Liver (tissue), 9 donors: ENCODE data around the gene ISM1. TPM values are rescaled to one million over a fixed set of nuclear protein-coding genes. Genes with fewer than 3 reads are reported as not detected.

Source experiments
- DNase-seq: peaks from one replicate; pipeline ENCODE4 v3.0.0-alpha.2; 2017; ENCODE audit warnings: low spot score
- H3K27ac ChIP-seq, 2 donors: one replicate each; pipeline ENCODE4 v1.7.0; 2013; ENCODE audit warnings: inconsistent platforms in 2 of 2, low read length in 2 of 2, control low read depth in 1 of 2, low read depth in 1 of 2, mild to moderate bottlenecking in 1 of 2
- H3K27me3 ChIP-seq, 4 donors: one replicate each; pipeline versions ENCODE4 v1.6.1 to v1.7.0; 2013; ENCODE audit warnings: low read length in 3 of 4, inconsistent platforms in 1 of 4, mild to moderate bottlenecking in 1 of 4, moderate library complexity in 1 of 4; ENCODE audit not compliant: control insufficient read depth in 4 of 4, insufficient read depth in 4 of 4
- H3K36me3 ChIP-seq, 4 donors: one replicate each; pipeline versions ENCODE4 v1.6.1 to v1.7.0; 2013; ENCODE audit warnings: low read length in 3 of 4, mild to moderate bottlenecking in 3 of 4, low read depth in 1 of 4, moderate library complexity in 1 of 4; ENCODE audit not compliant: control insufficient read depth in 4 of 4, insufficient read depth in 3 of 4
- H3K4me1 ChIP-seq, 4 donors: one replicate each; pipeline versions ENCODE4 v1.6.1 to v1.7.0; 2013; ENCODE audit warnings: low read length in 3 of 4, mild to moderate bottlenecking in 3 of 4, moderate library complexity in 1 of 4; ENCODE audit not compliant: control insufficient read depth in 4 of 4, insufficient read depth in 4 of 4
- H3K4me3 ChIP-seq, 3 donors: one replicate each; pipeline versions ENCODE4 v1.6.1 to v1.7.0; 2013; ENCODE audit warnings: low read length in 3 of 3, control low read depth in 1 of 3, low read depth in 1 of 3, mild to moderate bottlenecking in 1 of 3
- H3K9ac ChIP-seq, 2 donors: one replicate each; pipeline ENCODE4 v1.7.0; 2013; ENCODE audit warnings: low read length in 2 of 2, mild to moderate bottlenecking in 2 of 2, moderate library complexity in 2 of 2, control low read depth in 1 of 2, low read depth in 1 of 2
- H3K9me3 ChIP-seq, 4 donors: one replicate each; pipeline versions ENCODE4 v1.6.1 to v1.7.0; 2013; ENCODE audit warnings: low read length in 3 of 4; ENCODE audit not compliant: control insufficient read depth in 4 of 4
- ATF3 ChIP-seq: IDR thresholded peaks from 2 replicates; pipeline ENCODE4 v1.6.1; 2016; ENCODE audit warnings: antibody characterized with exemption
- CTCF ChIP-seq: fragments of 150-350 bp; IDR thresholded peaks from 2 replicates; pipeline ENCODE4 v1.5.1; 2017; ENCODE audit warnings: improper control_type of control experiment, low read depth, low read length; ENCODE audit not compliant: missing input control
- EGR1 ChIP-seq, 2 donors: IDR thresholded peaks; 2 replicates each; pipeline ENCODE4 v1.6.1; 2016 to 2018; ENCODE audit warnings: antibody characterized with exemption in 2 of 2, low read depth in 2 of 2
- FOXA1 ChIP-seq: IDR thresholded peaks from 2 replicates; pipeline ENCODE4 v1.6.1; 2016; ENCODE audit warnings: antibody characterized with exemption
- FOXA2 ChIP-seq: IDR thresholded peaks from 2 replicates; pipeline ENCODE4 v1.6.1; 2016; ENCODE audit warnings: antibody characterized with exemption
- GABPA ChIP-seq, 2 donors: IDR thresholded peaks in 1 of 2; conservative IDR thresholded peaks in 1 of 2; 2 replicates each; pipeline ENCODE4 v1.6.1; 2016; ENCODE audit warnings: antibody characterized with exemption in 2 of 2, mild to moderate bottlenecking in 1 of 2, moderate library complexity in 1 of 2
- HNF4A ChIP-seq, 2 donors: conservative IDR thresholded peaks; 2 replicates each; pipeline ENCODE4 v1.6.1; 2016; ENCODE audit warnings: antibody characterized with exemption in 2 of 2, mild to moderate bottlenecking in 2 of 2
- HNF4G ChIP-seq: IDR thresholded peaks from 2 replicates; pipeline ENCODE4 v1.6.1; 2016; ENCODE audit warnings: antibody characterized with exemption
- JUND ChIP-seq, 2 donors: IDR thresholded peaks; 2 replicates each; pipeline ENCODE4 v1.6.1; 2016; ENCODE audit warnings: antibody characterized with exemption in 2 of 2
- MAX ChIP-seq: IDR thresholded peaks from 2 replicates; pipeline ENCODE4 v1.6.1; 2016; ENCODE audit warnings: antibody characterized with exemption
- NR2F2 ChIP-seq: IDR thresholded peaks from 2 replicates; pipeline ENCODE4 v1.6.1; 2016; ENCODE audit warnings: antibody characterized with exemption
- RAD21 ChIP-seq, 2 donors: IDR thresholded peaks; 2 replicates each; pipeline ENCODE4 v1.6.1; 2016; ENCODE audit warnings: antibody characterized with exemption in 2 of 2, mild to moderate bottlenecking in 2 of 2
- REST ChIP-seq: IDR thresholded peaks from 2 replicates; pipeline ENCODE4 v1.6.1; 2016; ENCODE audit warnings: antibody characterized with exemption, mild to moderate bottlenecking
- RXRA ChIP-seq, 2 donors: IDR thresholded peaks; 2 replicates each; pipeline ENCODE4 v1.6.1; 2017 to 2018; ENCODE audit warnings: antibody characterized with exemption in 2 of 2, mild to moderate bottlenecking in 1 of 2
- SP1 ChIP-seq: IDR thresholded peaks from 2 replicates; pipeline ENCODE4 v1.6.1; 2018; ENCODE audit warnings: antibody characterized with exemption, mild to moderate bottlenecking
- TAF1 ChIP-seq: conservative IDR thresholded peaks from 2 replicates; pipeline ENCODE4 v1.6.1; 2016; ENCODE audit warnings: antibody characterized with exemption, mild to moderate bottlenecking
- YY1 ChIP-seq: IDR thresholded peaks from 2 replicates; pipeline ENCODE4 v1.6.1; 2016; ENCODE audit warnings: antibody characterized with exemption, mild to moderate bottlenecking
- ZBTB33 ChIP-seq: IDR thresholded peaks from 2 replicates; pipeline ENCODE4 v1.6.1; 2016; ENCODE audit warnings: antibody characterized with exemption
- WGBS: extraction: QIAGEN DNeasy Blood & Tissue Kit; methylation state at CpG from one replicate; pipeline ENCODE4 v1.1.7; 2013; 5-methylcytosine and 5-hydroxymethylcytosine counted together
- polyA plus RNA-seq, 2 donors: library from polyadenylated mRNA; stranded (reverse) in 1 of 2; unstranded in 1 of 2; fragments of 200-250 nt in 1 of 2; fragments of >200 nt in 1 of 2; fragmentation: Nextera tagmentation in 1 of 2; extraction: Ambion mirVana in 1 of 2; gene quantifications; one replicate each; pipeline versions ENCODE4 v1.2.1 to v1.2.3, GENCODE V29; 2013 to 2015
- total RNA-seq, 2 donors: library from RNA; depleted of rRNA; stranded (reverse); fragments of >200 nt; gene quantifications; one replicate each; pipeline ENCODE4 v1.2.3, GENCODE V29; 2014
- donor health status: healthy.
- donor health status: healthy.
- donor health status: healthy.
- donor health status: healthy.
- donor health status: healthy.

Gene ISM1
- total and polyA plus RNA-seq, 4 donors = 0.82 to 6.4 (median 1.2) TPM; not detected in 1

- Histone ChIP-seq H3K27ac (no peak overlapping the region), H3K27me3 (no peaks in the 10 kb centered on the region), H3K9me3 (no peaks in the 10 kb centered on the region), H3K9ac (no peak overlapping the region), H3K4me3 (no peak overlapping the region), H3K36me3 (no peaks in the 10 kb centered on the region), H3K4me1 (peaks cover 3 to 16% (median 13%) of the 10 kb centered on the region in 4 donors)
- no peak for TF ChIP-seq YY1
- no peak for TF ChIP-seq FOXA2
- TF ChIP-seq EGR1 (IDR thresholded peaks at IDR 0.05; ENCODE audit: low read depth in 2 of 2) = no peak
- no peak for TF ChIP-seq GABPA (IDR thresholded peaks at IDR 0.05 in 1 of 2, conservative IDR thresholded peaks at IDR 0.05 in 1 of 2)
- no peak for TF ChIP-seq RXRA (IDR thresholded peaks at IDR 0.05)
- 99% methylated on average over 1 of the region's 1 CpG for WGBS
- DNase-seq = no peak
Observed at GRCh38 chr20:13213335-13213734, 7.7 kb upstream of the ISM1 start.

GRCh38 chr20:13216533-13216932, 4.5 kb upstream of the ISM1 start:
- 10% methylated on average over 1 of the region's 1 CpG for WGBS
- no peak overlapping the region for H3K4me3 ChIP-seq
- peak overlapping the region in 1 of 2 donors; percentile 73 for H3K27ac ChIP-seq
- TF ChIP-seq YY1 = no peak
- no peak for TF ChIP-seq ATF3
- no peak for TF ChIP-seq EGR1 (IDR thresholded peaks at IDR 0.05; ENCODE audit: low read depth in 2 of 2)
- no peak for TF ChIP-seq MAX
- TF ChIP-seq RAD21 (IDR thresholded peaks at IDR 0.05) = peak; percentile 38 to 47
- no peak for TF ChIP-seq NR2F2
- no peak for TF ChIP-seq TAF1
- TF ChIP-seq FOXA2 = no peak
- no peak for TF ChIP-seq JUND (IDR thresholded peaks at IDR 0.05)
- no peak for TF ChIP-seq ZBTB33
- no peak for TF ChIP-seq REST
- TF ChIP-seq RXRA (IDR thresholded peaks at IDR 0.05) = peak; percentile 93 to 98
- TF ChIP-seq HNF4G = no peak
- peak; percentile 31 for TF ChIP-seq SP1
- TF ChIP-seq FOXA1 = no peak
- TF ChIP-seq CTCF = no peak
- peak; percentile 68 to 74 for TF ChIP-seq HNF4A (conservative IDR thresholded peaks at IDR 0.05)
- no peaks in the 10 kb centered on the region for H3K9me3 ChIP-seq
- no peak overlapping the region for H3K9ac ChIP-seq
- H3K27me3 ChIP-seq = no peaks in the 10 kb centered on the region
- no peaks in the 10 kb centered on the region for H3K36me3 ChIP-seq
- peaks cover 7 to 30% (median 22%) of the 10 kb centered on the region in 4 donors for H3K4me1 ChIP-seq
- no peak for DNase-seq
